K562 (cell line): ENCODE measurements around the gene HDGFL2. TPM values are rescaled to one million over a fixed set of nuclear protein-coding genes. Genes with fewer than 3 reads are reported as not detected.

Experiments used
- ATF2 ChIP-seq: sonication (generic); formaldehyde crosslinking; IDR thresholded peaks from 2 replicates; pipeline ENCODE4 v1.8.1; 2022; ENCODE audit warnings: missing genetic modification reagents
- CEBPB ChIP-seq: fragments of 450-650 bp; IDR thresholded peaks from 2 replicates; pipeline ENCODE4 v1.6.1; 2016; ENCODE audit warnings: missing genetic modification characterization, missing compliant biosample characterization
- CEBPG ChIP-seq, 3 experiments: fragments of 200-800 bp in 1 of 3; sonication (Bioruptor generic) in 1 of 3; sonication (generic) in 1 of 3; formaldehyde crosslinking in 1 of 3; IDR thresholded peaks in 2 of 3; conservative IDR thresholded peaks in 1 of 3; 2 replicates each; pipeline versions ENCODE4 v1.6.1 to v1.8.0; 2016 to 2022; ENCODE audit warnings: missing compliant biosample characterization in 2 of 3, missing genetic modification characterization in 2 of 3, mild to moderate bottlenecking in 1 of 3, missing genetic modification reagents in 1 of 3
- E2F6 ChIP-seq, 2 experiments: IDR thresholded peaks; 2 replicates each; pipeline ENCODE4 v1.6.1; 2011; ENCODE audit warnings: borderline replicate concordance in 1 of 2, control low read depth in 1 of 2, low read depth in 1 of 2, low read length in 1 of 2, mild to moderate bottlenecking in 1 of 2, mixed read lengths in 1 of 2, moderate library complexity in 1 of 2; ENCODE audit not compliant: insufficient read depth in 1 of 2, insufficient read length in 1 of 2, poor library complexity in 1 of 2, severe bottlenecking in 1 of 2; ENCODE audit errors: extremely low read depth in 1 of 2
- PTBP1 ChIP-seq: fragments of 200-400 bp; formaldehyde crosslinking; IDR thresholded peaks from 2 replicates; pipeline ENCODE4 v1.6.1; 2017; ENCODE audit warnings: low read depth, low read length
- RBM22 ChIP-seq: fragments of 200-400 bp; formaldehyde crosslinking; IDR thresholded peaks from 2 replicates; pipeline ENCODE4 v1.6.1; 2018; ENCODE audit warnings: low read length, low read depth; ENCODE audit not compliant: poor library complexity, severe bottlenecking
- RBM25 ChIP-seq: fragments of 200-400 bp; formaldehyde crosslinking; IDR thresholded peaks from 2 replicates; pipeline ENCODE4 v1.6.1; 2018; ENCODE audit warnings: low read length, low read depth, moderate library complexity; ENCODE audit not compliant: severe bottlenecking
- REST ChIP-seq, 2 experiments: fragments of 450-650 bp; formaldehyde crosslinking in 1 of 2; IDR thresholded peaks; 2 replicates each; pipeline versions ENCODE4 v1.4.0 to v1.6.1; 2014 to 2020; ENCODE audit warnings: mild to moderate bottlenecking in 2 of 2, borderline replicate concordance in 1 of 2, low read depth in 1 of 2
- SAFB2 ChIP-seq: fragments of 200-400 bp; formaldehyde crosslinking; IDR thresholded peaks from 2 replicates; pipeline ENCODE4 v1.6.1; 2018; ENCODE audit warnings: borderline replicate concordance, low read length, low read depth, moderate library complexity; ENCODE audit not compliant: severe bottlenecking
- SUPT5H ChIP-seq: fragments of 450-650 bp; IDR thresholded peaks from 2 replicates; pipeline ENCODE4 v1.6.1; 2016
- TAF7 ChIP-seq: fragments of 450-650 bp; IDR thresholded peaks from 2 replicates; pipeline ENCODE4 v1.6.1; 2016; ENCODE audit warnings: missing genetic modification characterization, missing compliant biosample characterization
- ZNF282 ChIP-seq: sonication (generic); formaldehyde crosslinking; IDR thresholded peaks from 2 replicates; pipeline ENCODE4 v1.8.1; 2023; ENCODE audit warnings: missing genetic modification reagents
- polyA plus RNA-seq, 8 experiments: library from polyadenylated mRNA; depleted of rRNA in 4 of 8; stranded (reverse) in 5 of 8; unstranded in 3 of 8; fragments of >200 nt; fragmentation: Nextera tagmentation in 2 of 8; fragmentation: Illumina TruSeq in 1 of 8; extraction: Ambion mirVana in 2 of 8; extraction: Trizol in 1 of 8; gene quantifications; 2 replicates each; pipeline versions ENCODE4 v1.2.1 to v1.2.3, GENCODE V29; 2011 to 2014; ENCODE audit warnings: inconsistent platforms in 1 of 8, missing spikeins in 1 of 8
- total RNA-seq, 7 experiments: library from RNA; depleted of rRNA in 6 of 7; stranded (reverse); fragments of >200 nt in 6 of 7; fragmentation: Illumina TruSeq in 2 of 7; extraction: Trizol in 2 of 7; gene quantifications; 2 replicates each; pipeline versions ENCODE4 v1.2.1 to v1.2.3, GENCODE V29; 2011 to 2021; ENCODE audit warnings: low replicate concordance in 1 of 7

The HDGFL2 gene
- total and polyA plus RNA-seq, 9 of the 15 experiments (the other 6 are each of a cell fraction or from before 2014, with no cell fraction given), result 0.13 to 61.7 (median 16.0) TPM

- TF ChIP-seq ZNF282 (CRISPR knock-in tag), result peak; percentile 60; the same call in 1 of the 2 replicates
- TF ChIP-seq ATF2 (CRISPR knock-in tag), result no peak
- no peak for TF ChIP-seq E2F6 (IDR thresholded peaks at IDR 0.05; ENCODE audit: borderline replicate concordance in 1 of 2, extremely low read depth in 1 of 2, insufficient read depth in 1 of 2, insufficient read length in 1 of 2, low read depth in 1 of 2, low read length in 1 of 2, poor library complexity in 1 of 2, severe bottlenecking in 1 of 2)
- TF ChIP-seq RBM22, result peak; percentile 64
- TF ChIP-seq CEBPG (CRISPR knock-in tag; IDR thresholded peaks at IDR 0.05), result no peak
- TF ChIP-seq CEBPG (tag; conservative IDR thresholded peaks at IDR 0.05 in 1 of 2, IDR thresholded peaks at IDR 0.05 in 1 of 2), result no peak
- TF ChIP-seq RBM25, result no peak
- no peak for TF ChIP-seq REST (IDR thresholded peaks at IDR 0.05; ENCODE audit: borderline replicate concordance)
- TF ChIP-seq REST (CRISPR knock-in tag; IDR thresholded peaks at IDR 0.05; ENCODE audit: low read depth), result no peak
- TF ChIP-seq PTBP1, result 0 out of 2 replicates have a peak, but pooled peaks have one; percentile 51
- peak; percentile 48 for TF ChIP-seq SUPT5H
- TF ChIP-seq SAFB2, result no peak
- no peak for TF ChIP-seq CEBPB (tag)
- TF ChIP-seq TAF7 (tag), result no peak
These were observed 27.0 kb upstream of the HDGFL2 start (continued) for GRCh38 chr19:4444765-4445741.
